MM.1S (cell line): ENCODE results near the gene SETDB1.
"Not testable (repeated sequence)": the region's sequence is repeated elsewhere in the genome, so short reads cannot be mapped to it uniquely, and the experiment has no call there.

ENCODE experiments used
- DNase-seq: peaks from one replicate; pipeline ENCODE4 v3.0.0-alpha.2; 2015
- H2AFZ ChIP-seq: fragments of 300-600 bp; sonication (generic); 2 replicates; pipeline ENCODE4 v1.6.0; 2016; ENCODE audit warnings: antibody characterized with exemption, low read length
- H3F3A ChIP-seq: fragments of 300-600 bp; sonication (generic); 2 replicates; pipeline ENCODE4 v1.6.1; 2016; ENCODE audit warnings: mild to moderate bottlenecking, antibody characterized with exemption, low read length, moderate library complexity, mixed read lengths; ENCODE audit not compliant: insufficient read depth
- H3K27ac ChIP-seq: fragments of 300-600 bp; sonication (generic); 2 replicates; pipeline ENCODE4 v1.5.1; 2016; ENCODE audit warnings: mild to moderate bottlenecking, low read length
- H3K27me3 ChIP-seq: fragments of 300-600 bp; sonication (generic); replicated peaks from 2 replicates; pipeline ENCODE4 v1.6.0; 2016; ENCODE audit warnings: low read length; ENCODE audit not compliant: insufficient read depth
- H3K36me3 ChIP-seq: fragments of 300-600 bp; sonication (generic); replicated peaks from 2 replicates; pipeline ENCODE4 v1.6.1; 2016; ENCODE audit warnings: mild to moderate bottlenecking, low read length, mixed read lengths; ENCODE audit not compliant: insufficient read depth
- H3K4me1 ChIP-seq: fragments of 300-600 bp; sonication (generic); 2 replicates; pipeline ENCODE4 v1.6.1; 2016; ENCODE audit warnings: low read length, mixed read lengths
- H3K4me2 ChIP-seq: fragments of 300-600 bp; sonication (generic); 2 replicates; pipeline ENCODE4 v1.6.0; 2016; ENCODE audit warnings: low read depth, low read length
- H3K4me3 ChIP-seq: fragments of 300-600 bp; sonication (generic); 2 replicates; pipeline ENCODE4 v1.5.1; 2016; ENCODE audit warnings: low read length, mixed read lengths
- H3K79me2 ChIP-seq: fragments of 300-600 bp; sonication (generic); 2 replicates; pipeline ENCODE4 v1.6.1; 2016; ENCODE audit warnings: mixed run types, low read length, mixed read lengths
- H3K9ac ChIP-seq: fragments of 300-600 bp; sonication (generic); 2 replicates; pipeline ENCODE4 v1.6.1; 2016; ENCODE audit warnings: low read length, mixed read lengths
- H3K9me2 ChIP-seq: fragments of 300-600 bp; sonication (generic); replicated peaks from 2 replicates; pipeline ENCODE4 v1.6.1; 2016; ENCODE audit warnings: mild to moderate bottlenecking, low read length, mixed read lengths; ENCODE audit not compliant: insufficient read depth
- H3K9me3 ChIP-seq: fragments of 300-600 bp; sonication (generic); replicated peaks from 2 replicates; pipeline ENCODE4 v1.6.1; 2016; ENCODE audit warnings: mild to moderate bottlenecking, low read length, mixed read lengths; ENCODE audit not compliant: insufficient read depth
- H4K20me1 ChIP-seq: fragments of 300-600 bp; sonication (generic); 2 replicates; pipeline ENCODE4 v1.6.1; 2016; ENCODE audit warnings: mild to moderate bottlenecking, low read length, moderate library complexity, mixed read lengths; ENCODE audit not compliant: insufficient read depth
- EZH2 ChIP-seq: fragments of 300-600 bp; sonication (generic); optimal IDR thresholded peaks from 2 replicates; pipeline ENCODE3; 2017; ENCODE audit warnings: low read depth, mild to moderate bottlenecking, antibody characterized with exemption, low read length, mixed read lengths
- EZH2phosphoT487 ChIP-seq: fragments of 300-600 bp; sonication (generic); IDR thresholded peaks from 2 replicates; pipeline ENCODE4 v1.6.1; 2018; ENCODE audit warnings: antibody characterized with exemption, low read length
- TF ChIP-seq, protein P1 (sequence below): fragments of 300-600 bp; sonication (generic); IDR thresholded peaks from 2 replicates; pipeline ENCODE4 v1.5.1; 2016; ENCODE audit warnings: antibody characterized with exemption, low read length, mixed read lengths

SETDB1 gene

GRCh38 chr1:150926097-150926741, at the start of gene SETDB1:
SETDB1 (plus strand) TSS chr1:150926363; CDS start chr1:150927715, 1,352 bp downstream.
- TF ChIP-seq EZH2phosphoT487, result no peak
- no peak for TF ChIP-seq EZH2
- TF ChIP-seq, protein P1, sequence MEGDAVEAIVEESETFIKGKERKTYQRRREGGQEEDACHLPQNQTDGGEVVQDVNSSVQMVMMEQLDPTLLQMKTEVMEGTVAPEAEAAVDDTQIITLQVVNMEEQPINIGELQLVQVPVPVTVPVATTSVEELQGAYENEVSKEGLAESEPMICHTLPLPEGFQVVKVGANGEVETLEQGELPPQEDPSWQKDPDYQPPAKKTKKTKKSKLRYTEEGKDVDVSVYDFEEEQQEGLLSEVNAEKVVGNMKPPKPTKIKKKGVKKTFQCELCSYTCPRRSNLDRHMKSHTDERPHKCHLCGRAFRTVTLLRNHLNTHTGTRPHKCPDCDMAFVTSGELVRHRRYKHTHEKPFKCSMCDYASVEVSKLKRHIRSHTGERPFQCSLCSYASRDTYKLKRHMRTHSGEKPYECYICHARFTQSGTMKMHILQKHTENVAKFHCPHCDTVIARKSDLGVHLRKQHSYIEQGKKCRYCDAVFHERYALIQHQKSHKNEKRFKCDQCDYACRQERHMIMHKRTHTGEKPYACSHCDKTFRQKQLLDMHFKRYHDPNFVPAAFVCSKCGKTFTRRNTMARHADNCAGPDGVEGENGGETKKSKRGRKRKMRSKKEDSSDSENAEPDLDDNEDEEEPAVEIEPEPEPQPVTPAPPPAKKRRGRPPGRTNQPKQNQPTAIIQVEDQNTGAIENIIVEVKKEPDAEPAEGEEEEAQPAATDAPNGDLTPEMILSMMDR, result no peak
- H4K20me1 ChIP-seq, result no peaks in the 10 kb centered on the region
- no peaks in the 10 kb centered on the region for H3K9me2 ChIP-seq
- H3K27me3 ChIP-seq, result no peaks in the 10 kb centered on the region
- peak within 1 kb of the TSS; percentile 93 for H3K4me3 ChIP-seq
- H3K79me2 ChIP-seq, result peaks cover 27% of the 10 kb centered on the region
- H3K9ac ChIP-seq, result peak within 1 kb of the TSS; percentile 87
- H3K9me3 ChIP-seq, result no peaks in the 10 kb centered on the region
- peaks cover 5% of the 10 kb centered on the region for H3K4me1 ChIP-seq
- peaks cover 23% of the 10 kb centered on the region for H3K36me3 ChIP-seq
- peak within 1 kb of the TSS; percentile 95 for H2AFZ ChIP-seq
- H3K27ac ChIP-seq, result peak within 1 kb of the TSS; percentile 56
- DNase-seq, result peak; percentile 100
- peak within 1 kb of the TSS; percentile 83 for H3K4me2 ChIP-seq
- peaks cover 13% of the 10 kb centered on the region for H3F3A ChIP-seq

DNA sequence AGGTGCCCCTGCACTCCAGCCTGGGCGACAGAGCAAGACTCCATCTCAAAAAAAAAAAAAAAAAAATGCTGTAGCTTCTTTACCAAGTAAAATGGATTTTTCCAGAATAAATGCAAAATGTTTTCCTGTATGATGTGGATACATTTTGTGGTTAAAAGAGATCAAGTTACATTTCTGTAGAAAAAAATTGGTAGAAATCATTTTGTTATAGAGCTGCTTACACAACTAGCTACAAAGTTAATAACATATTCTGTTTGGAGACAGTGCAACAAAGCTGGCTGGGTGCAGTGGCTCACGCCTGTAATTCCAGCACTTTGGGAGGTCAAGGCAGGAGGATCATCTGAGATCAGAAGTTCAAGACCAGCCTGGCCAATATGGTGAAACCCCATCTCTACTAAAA, 47.2 kb upstream of the SETDB1 start:
- peaks cover 24% of the 10 kb centered on the region for H3K79me2 ChIP-seq
- not testable (repeated sequence) for H2AFZ ChIP-seq, H3K4me3 ChIP-seq, H3K36me3 ChIP-seq, DNase-seq, H3K27ac ChIP-seq, H3K9me2 ChIP-seq, H3K9ac ChIP-seq, H3K9me3 ChIP-seq, H3K4me2 ChIP-seq, H3K27me3 ChIP-seq, H4K20me1 ChIP-seq
- H3F3A ChIP-seq, result peaks cover 15% of the 10 kb centered on the region
- H3K4me1 ChIP-seq, result peaks cover 24% of the 10 kb centered on the region

- no peak overlapping the region for H3K4me2 ChIP-seq
- no peaks in the 10 kb centered on the region for H3K36me3 ChIP-seq
- no peaks in the 10 kb centered on the region for H3K27me3 ChIP-seq
- H3K4me3 ChIP-seq, result no peak overlapping the region
- peaks cover 14% of the 10 kb centered on the region for H3K4me1 ChIP-seq
- DNase-seq, result no peak
- H2AFZ ChIP-seq, result no peak overlapping the region
- no peak overlapping the region for H3K27ac ChIP-seq
- H3K9me2 ChIP-seq, result no peaks in the 10 kb centered on the region
- H3K9me3 ChIP-seq, result no peaks in the 10 kb centered on the region
- H3F3A ChIP-seq, result peaks cover 11% of the 10 kb centered on the region
- no peaks in the 10 kb centered on the region for H3K79me2 ChIP-seq
- no peaks in the 10 kb centered on the region for H4K20me1 ChIP-seq
- no peak overlapping the region for H3K9ac ChIP-seq
- TF ChIP-seq, protein P1, result no peak
- TF ChIP-seq EZH2phosphoT487 (no peak), EZH2 (no peak)
These were observed 44.7 kb upstream of the SETDB1 start for GRCh38 chr1:150881331-150882070.

DNA sequence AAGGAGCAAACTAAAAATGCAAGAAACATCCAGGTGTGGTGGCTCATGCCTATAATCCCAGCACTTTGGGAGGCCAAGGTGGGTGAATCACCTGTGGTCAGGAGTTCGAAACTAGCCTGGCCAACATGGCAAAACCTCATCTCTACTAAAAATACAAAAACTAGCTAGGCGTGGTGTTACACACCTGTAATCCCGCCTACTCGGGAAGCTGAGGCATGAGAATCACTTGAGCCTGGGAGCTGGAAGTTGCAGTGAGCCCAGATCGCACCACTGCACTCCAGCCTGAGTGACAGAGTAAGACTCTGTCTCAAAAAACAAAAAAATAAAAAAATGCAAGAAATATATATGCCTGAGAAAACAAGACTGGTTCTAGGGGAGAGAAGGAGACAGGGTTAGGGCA, 43.0 kb upstream of the SETDB1 start:
- peak overlapping the region; percentile 31 for H3K4me2 ChIP-seq
- H3K27me3 ChIP-seq, H3K9me3 ChIP-seq, H3K4me3 ChIP-seq, H3K9me2 ChIP-seq, H3K79me2 ChIP-seq, DNase-seq, H4K20me1 ChIP-seq, H3K36me3 ChIP-seq: not testable (repeated sequence)
- peaks cover 14% of the 10 kb centered on the region for H3K4me1 ChIP-seq
- H3K9ac ChIP-seq, result peak overlapping the region; percentile 10; the same call in 1 of the 2 replicates
- H2AFZ ChIP-seq, result peak overlapping the region; percentile 31
- H3F3A ChIP-seq, result peaks cover 11% of the 10 kb centered on the region
- H3K27ac ChIP-seq, result peak overlapping the region; percentile 37; the same call in 1 of the 2 replicates
